Lung (tissue), 12 donors: ENCODE measurements around the gene ANKRD29. TPM values are rescaled to one million over a fixed set of nuclear protein-coding genes. Genes with fewer than 3 reads are reported as not detected.

ENCODE experiments used
- ATAC-seq: fragments of 200-7000 bp; cut with Tn5 transposase; one replicate; pipeline ENCODE4 v1.9.1; 2020; ENCODE audit warnings: moderate number of reproducible peaks; ENCODE audit not compliant: insufficient read depth, low FRiP score
- DNase-seq, 3 donors: peaks; one replicate each; pipeline ENCODE4 v3.0.0-alpha.2; 2013 to 2017
- H3K27ac ChIP-seq, 2 donors: one replicate each; pipeline ENCODE4 v1.5.1; 2013; ENCODE audit warnings: mild to moderate bottlenecking in 2 of 2, moderate library complexity in 2 of 2, control low read depth in 1 of 2, inconsistent platforms in 1 of 2, low read depth in 1 of 2, low read length in 1 of 2
- H3K27me3 ChIP-seq, 3 donors: one replicate each; pipeline ENCODE4 v1.5.1; 2013; ENCODE audit warnings: low read length in 2 of 3; ENCODE audit not compliant: control insufficient read depth in 3 of 3, insufficient read depth in 3 of 3
- H3K36me3 ChIP-seq, 4 donors: one replicate each; pipeline ENCODE4 v1.5.1; 2013; ENCODE audit warnings: low read length in 4 of 4, mild to moderate bottlenecking in 1 of 4, moderate library complexity in 1 of 4; ENCODE audit not compliant: control insufficient read depth in 4 of 4, insufficient read depth in 4 of 4
- H3K4me1 ChIP-seq, 5 donors: one replicate each; pipeline ENCODE4 v1.5.1; 2013; ENCODE audit warnings: low read length in 5 of 5, mild to moderate bottlenecking in 2 of 5, moderate library complexity in 1 of 5; ENCODE audit not compliant: control insufficient read depth in 5 of 5, insufficient read depth in 5 of 5
- H3K4me3 ChIP-seq: one replicate; pipeline ENCODE4 v1.5.1; 2013; ENCODE audit warnings: mild to moderate bottlenecking, control low read depth, moderate library complexity
- H3K9ac ChIP-seq, 2 donors: one replicate each; pipeline ENCODE4 v1.5.1; 2013; ENCODE audit warnings: low read length in 2 of 2, control low read depth in 1 of 2; ENCODE audit not compliant: insufficient read depth in 1 of 2
- H3K9me3 ChIP-seq, 4 donors: one replicate each; pipeline ENCODE4 v1.5.1; 2013; ENCODE audit warnings: low read length in 3 of 4, mild to moderate bottlenecking in 1 of 4, moderate library complexity in 1 of 4; ENCODE audit not compliant: control insufficient read depth in 4 of 4, insufficient read depth in 3 of 4
- CTCF ChIP-seq: IDR thresholded peaks from 2 replicates; pipeline ENCODE4 v1.5.1; 2012; ENCODE audit warnings: mild to moderate bottlenecking; ENCODE audit errors: control extremely low read depth, extremely low read depth
- WGBS, 2 donors: extraction: QIAGEN DNeasy Blood & Tissue Kit; methylation state at CpG; one replicate each; pipeline ENCODE4 v1.1.7; 2013; 5-methylcytosine and 5-hydroxymethylcytosine counted together
- polyA plus RNA-seq, 2 donors: library from polyadenylated mRNA; stranded (reverse); fragments of 200-250 nt; gene quantifications; one replicate each; pipeline ENCODE4 v1.2.1, GENCODE V29; 2013
- total RNA-seq, 2 donors: library from RNA; depleted of rRNA in 1 of 2; stranded (reverse); fragments of >200 nt in 1 of 2; gene quantifications; one replicate each; pipeline ENCODE4 v1.2.1, GENCODE V29; 2014 to 2021
- donor health status: control.
- donor health status: control.
- donor health status: Bipolar disorder and iron deficiency.
- donor health status: healthy.
- donor health status: DM: yes; HTN: yes; CAD: no.

ANKRD29 gene
- total and polyA plus RNA-seq, 4 donors: 12.5 to 60.9 (median 43.0) TPM

- H3K9me3 ChIP-seq: peaks cover 0 to 15% (median 0%) of the 10 kb centered on the region in 4 donors
- H3K27ac ChIP-seq: no peak overlapping the region
- no peak for TF ChIP-seq CTCF
- no peak for DNase-seq
- no peak overlapping the region for H3K4me3 ChIP-seq
- no peak overlapping the region for H3K9ac ChIP-seq
- no peaks in the 10 kb centered on the region for H3K36me3 ChIP-seq
- WGBS, 2 donors: 63 to 77% methylated on average over 2 of the region's 2 CpGs
- peaks cover 0 to 10% (median 0%) of the 10 kb centered on the region in 5 donors for H3K4me1 ChIP-seq
- ATAC-seq: no peak
- H3K27me3 ChIP-seq: no peaks in the 10 kb centered on the region
These were observed 18.8 kb downstream of the ANKRD29 start for GRCh38 chr18:23643815-23644490.

GRCh38 chr18:23641937-23642666 lies 20.6 kb downstream of the ANKRD29 start:
- Histone ChIP-seq H3K9ac (no peak overlapping the region), H3K9me3 (peaks cover 0 to 15% (median 0%) of the 10 kb centered on the region in 4 donors), H3K27me3 (peaks cover 0 to 3% (median 0%) of the 10 kb centered on the region in 3 donors), H3K27ac (peak overlapping the region in 1 of 2 donors; percentile 58), H3K4me3 (no peak overlapping the region), H3K36me3 (no peaks in the 10 kb centered on the region), H3K4me1 (peaks cover 0 to 5% (median 0%) of the 10 kb centered on the region in 5 donors)
- DNase-seq (no peak), ATAC-seq (no peak)
- TF ChIP-seq CTCF: no peak
- WGBS, 2 donors: 90 to 98% methylated on average over 11 of the region's 11 CpGs

GRCh38 chr18:23641143-23641720 lies 21.5 kb downstream of the ANKRD29 start:
- peaks cover 0 to 15% (median 0%) of the 10 kb centered on the region in 4 donors for H3K9me3 ChIP-seq
- H3K27me3 ChIP-seq: peaks cover 0 to 3% (median 0%) of the 10 kb centered on the region in 3 donors
- no peak for TF ChIP-seq CTCF
- H3K4me3 ChIP-seq: no peak overlapping the region
- 86% methylated on average over 11 of the region's 11 CpGs for WGBS, 2 donors
- no peak for DNase-seq
- H3K4me1 ChIP-seq: peaks cover 0 to 5% (median 0%) of the 10 kb centered on the region in 5 donors
- no peak overlapping the region for H3K9ac ChIP-seq
- no peak for ATAC-seq
- no peak overlapping the region for H3K27ac ChIP-seq
- H3K36me3 ChIP-seq: no peaks in the 10 kb centered on the region
